ENCODE measurements around the gene ITGAL. TPM values are rescaled to one million over a fixed set of nuclear protein-coding genes. Genes with fewer than 3 reads are reported as not detected.

The ITGAL gene
- total RNA-seq, 4 donors from 2014 or later: 1.6 to 2.3 (median 1.8) TPM

DNA sequence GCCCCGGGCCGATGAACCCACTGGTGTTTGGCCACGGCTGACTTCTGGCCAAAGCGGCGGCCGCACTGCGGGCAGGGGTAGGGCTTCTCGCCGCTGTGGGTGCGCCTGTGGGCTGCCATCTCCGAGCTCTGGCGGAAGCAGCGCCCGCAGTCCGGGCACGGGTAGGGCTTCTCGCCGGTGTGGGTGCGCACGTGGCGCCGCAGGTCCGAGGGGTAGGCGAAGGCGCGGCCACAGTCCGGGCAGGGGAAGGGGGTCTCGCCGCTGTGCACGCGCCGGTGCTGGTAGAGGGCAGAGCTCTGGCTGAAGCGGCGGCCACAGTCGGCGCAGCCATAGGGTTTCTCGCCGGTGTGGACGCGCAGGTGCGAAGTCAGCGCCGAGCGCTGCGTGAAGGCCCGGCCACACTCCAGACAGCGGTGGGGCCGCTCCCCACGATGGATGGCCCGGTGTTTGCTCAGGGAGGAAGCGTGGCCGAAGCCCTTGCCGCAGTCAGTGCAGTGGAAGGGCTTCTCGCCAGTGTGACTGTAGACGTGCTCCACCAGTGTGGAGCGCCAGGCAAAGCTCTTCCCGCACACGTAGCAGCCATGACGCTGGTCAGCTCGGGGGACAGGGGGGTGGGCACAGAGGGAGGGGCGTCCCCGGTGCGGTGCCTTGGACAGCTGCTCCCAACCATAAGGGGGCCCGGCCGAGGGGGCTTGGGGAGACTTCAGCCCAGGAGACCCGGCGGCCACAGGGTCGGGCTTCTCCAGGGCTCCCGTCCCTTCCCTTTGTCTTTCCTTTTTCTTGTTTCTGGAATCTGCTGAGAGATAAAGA, 83.0 kb downstream of the ITGAL start:
- TF ChIP-seq, protein P1, sequence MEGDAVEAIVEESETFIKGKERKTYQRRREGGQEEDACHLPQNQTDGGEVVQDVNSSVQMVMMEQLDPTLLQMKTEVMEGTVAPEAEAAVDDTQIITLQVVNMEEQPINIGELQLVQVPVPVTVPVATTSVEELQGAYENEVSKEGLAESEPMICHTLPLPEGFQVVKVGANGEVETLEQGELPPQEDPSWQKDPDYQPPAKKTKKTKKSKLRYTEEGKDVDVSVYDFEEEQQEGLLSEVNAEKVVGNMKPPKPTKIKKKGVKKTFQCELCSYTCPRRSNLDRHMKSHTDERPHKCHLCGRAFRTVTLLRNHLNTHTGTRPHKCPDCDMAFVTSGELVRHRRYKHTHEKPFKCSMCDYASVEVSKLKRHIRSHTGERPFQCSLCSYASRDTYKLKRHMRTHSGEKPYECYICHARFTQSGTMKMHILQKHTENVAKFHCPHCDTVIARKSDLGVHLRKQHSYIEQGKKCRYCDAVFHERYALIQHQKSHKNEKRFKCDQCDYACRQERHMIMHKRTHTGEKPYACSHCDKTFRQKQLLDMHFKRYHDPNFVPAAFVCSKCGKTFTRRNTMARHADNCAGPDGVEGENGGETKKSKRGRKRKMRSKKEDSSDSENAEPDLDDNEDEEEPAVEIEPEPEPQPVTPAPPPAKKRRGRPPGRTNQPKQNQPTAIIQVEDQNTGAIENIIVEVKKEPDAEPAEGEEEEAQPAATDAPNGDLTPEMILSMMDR (IDR thresholded peaks at IDR 0.05): no peak
- intact Hi-C loops (cut with DNase I; ENCODE audit: low total_unique reads): no loop called here
- DNase-seq (ENCODE audit: low spot score in 2 of 2): no peak
- WGBS, 2 donors: 93 to 95% methylated on average over 42 to 68 of the region's 69 CpGs
- H3K4me3 ChIP-seq (ENCODE audit: low read depth, poor library complexity, severe bottlenecking): no peak overlapping the region

DNA sequence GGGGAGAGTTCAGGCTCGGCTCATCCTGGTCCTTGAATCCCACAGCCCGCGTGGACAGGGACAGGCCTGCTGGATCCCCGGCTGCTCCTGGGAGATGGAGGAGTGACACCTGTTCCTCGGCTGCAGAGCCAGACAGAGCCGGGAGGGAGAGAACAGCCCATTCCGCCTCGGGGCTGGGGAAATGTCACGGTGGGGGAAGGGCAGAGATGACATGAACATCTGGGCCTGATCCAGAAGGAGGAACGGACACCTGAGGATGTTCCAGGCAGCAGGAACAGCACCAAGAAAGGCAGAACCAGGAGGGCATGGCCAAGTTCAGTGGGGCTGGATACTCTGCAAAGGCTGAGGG, 83.6 kb downstream of the ITGAL start:
- intact Hi-C loops (cut with DNase I; ENCODE audit: low total_unique reads): no loop called here
- no peak for DNase-seq (ENCODE audit: low spot score in 2 of 2)
- no peak for TF ChIP-seq POLR2A (IDR thresholded peaks at IDR 0.05)
- TF ChIP-seq, protein P1 (IDR thresholded peaks at IDR 0.05): no peak
- no peak overlapping the region for H3K4me3 ChIP-seq (ENCODE audit: low read depth, poor library complexity, severe bottlenecking)
- 61 to 62% methylated on average over 10 of the region's 10 CpGs for WGBS, 2 donors

DNA sequence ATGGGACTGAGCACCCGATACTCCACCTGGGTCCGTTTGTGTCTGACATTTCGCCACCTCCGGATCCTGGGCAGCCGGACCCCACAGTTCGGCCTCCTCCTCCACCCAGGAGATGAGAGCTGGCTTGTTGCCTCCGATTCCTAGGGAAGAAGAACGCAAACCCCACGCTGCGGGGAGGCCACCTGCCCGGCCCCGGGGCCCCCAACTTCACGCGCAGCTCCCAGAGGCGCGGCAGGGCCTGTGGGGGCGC, 85.1 kb downstream of the ITGAL start:
- intact Hi-C loops (cut with DNase I; ENCODE audit: low total_unique reads): no loop called here
- peak overlapping the region; percentile 75 for H3K4me3 ChIP-seq (ENCODE audit: low read depth, poor library complexity, severe bottlenecking)
- TF ChIP-seq POLR2A (IDR thresholded peaks at IDR 0.05): no peak
- TF ChIP-seq, protein P1 (IDR thresholded peaks at IDR 0.05): no peak
- DNase-seq (ENCODE audit: low spot score in 2 of 2): no peak
- WGBS, 2 donors: 0 to 3% methylated on average over 5 to 15 of the region's 17 CpGs

DNA sequence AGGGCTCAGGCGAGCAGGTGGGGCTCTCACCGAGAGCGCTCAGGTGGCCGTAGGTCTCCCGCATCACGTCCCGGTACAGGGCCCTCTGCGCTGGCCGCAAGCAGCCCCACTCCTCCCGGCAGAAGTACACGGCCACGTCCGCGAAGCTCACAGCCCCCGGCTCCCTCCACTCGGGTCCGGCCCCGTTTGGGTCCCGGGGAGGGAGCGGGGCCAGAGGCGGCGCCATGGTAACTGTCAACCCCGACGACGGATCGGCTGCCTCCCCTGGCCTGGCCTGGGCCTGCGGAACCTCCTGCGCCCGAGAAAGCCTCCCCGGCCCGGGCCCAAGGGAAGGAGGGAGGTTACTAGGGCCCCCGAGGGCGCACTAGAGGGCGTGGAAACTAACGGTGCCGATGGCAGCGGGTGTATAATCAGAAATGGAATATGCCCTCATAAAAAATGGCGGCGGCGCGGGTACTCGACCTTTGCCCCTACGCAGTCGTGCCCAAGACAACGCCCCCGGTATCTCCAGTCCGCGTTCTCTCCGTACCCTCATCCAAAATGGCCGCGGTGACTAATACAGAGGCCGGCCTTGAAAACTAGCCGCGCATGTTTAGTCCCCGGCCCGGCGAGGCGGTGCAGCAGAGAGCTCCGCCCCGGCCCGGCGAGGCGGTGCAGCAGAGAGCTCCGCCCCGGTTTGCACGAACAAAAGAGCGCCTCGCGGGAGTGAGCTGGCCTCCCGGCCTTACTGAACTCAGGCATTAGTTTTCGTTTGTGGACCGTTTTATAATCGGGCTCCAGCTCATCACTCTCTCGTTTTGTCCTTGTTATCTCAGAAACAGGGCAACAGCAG, 85.6 kb downstream of the ITGAL start, which contains the start of gene ZNF764:
Gene ZNF764, minus strand, starts transcription at position 418 of the 832 bp plus-strand sequence. Its CDS starts 192 bp downstream, at position 226.
- WGBS, 2 donors: 0% methylated on average over 33 to 67 of the region's 74 CpGs
- peak within 1 kb of the TSS; percentile 75 for H3K4me3 ChIP-seq (ENCODE audit: low read depth, poor library complexity, severe bottlenecking)
- TF ChIP-seq, protein P1 (IDR thresholded peaks at IDR 0.05): no peak
- TF ChIP-seq POLR2A (IDR thresholded peaks at IDR 0.05): no peak
- intact Hi-C loops (cut with DNase I; ENCODE audit: low total_unique reads): no loop called here
- DNase-seq (ENCODE audit: low spot score in 2 of 2): peak; percentile 98 to 99

DNA sequence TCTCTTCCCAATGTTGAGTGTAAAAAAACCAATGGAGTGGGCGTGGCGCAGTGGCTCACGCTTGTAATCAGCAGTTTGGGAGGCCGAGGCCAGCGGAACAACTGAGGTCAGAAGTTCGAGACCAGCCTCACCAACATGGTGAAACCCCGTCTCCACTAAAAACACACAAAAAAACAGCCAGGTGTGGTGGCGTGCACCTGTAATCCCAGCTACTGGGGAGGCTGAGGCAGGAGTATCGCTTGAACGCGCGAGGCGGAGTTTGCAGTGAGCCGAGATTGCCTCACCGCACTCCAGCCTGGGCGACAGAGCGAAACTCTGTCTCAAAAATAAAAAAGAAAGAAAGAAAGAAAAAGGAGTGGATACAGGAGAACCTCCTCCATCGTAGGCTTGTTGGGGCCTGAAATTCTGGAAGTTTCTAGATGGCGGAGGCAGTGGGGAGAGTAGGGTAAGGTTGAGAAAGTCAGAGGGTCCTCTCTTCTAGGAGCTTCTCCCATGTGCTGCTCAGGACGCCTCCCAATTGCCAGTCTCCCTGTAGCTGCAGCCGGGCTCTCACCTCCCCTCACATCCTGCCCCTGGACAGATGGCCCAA, 86.3 kb downstream of the ITGAL start:
- DNase-seq (ENCODE audit: low spot score in 2 of 2): no peak
- WGBS, 2 donors: 80% methylated on average over 21 of the region's 21 CpGs
- TF ChIP-seq POLR2A (IDR thresholded peaks at IDR 0.05): no peak
- TF ChIP-seq, protein P1 (IDR thresholded peaks at IDR 0.05): no peak
- no peak overlapping the region for H3K4me3 ChIP-seq (ENCODE audit: low read depth, poor library complexity, severe bottlenecking)
- intact Hi-C loops (cut with DNase I; ENCODE audit: low total_unique reads): no loop called here
